Glomerular endothelial cell (primary cell): ENCODE results near the gene IGF2R. TPM values are rescaled to one million over a fixed set of nuclear protein-coding genes. Genes with fewer than 3 reads are reported as not detected.
A peak's percentile ranks its signal among the peaks of the same experiment; 100 is the strongest.
"Not testable (repeated sequence)": the region's sequence is repeated elsewhere in the genome, so short reads cannot be mapped to it uniquely, and the experiment has no call there.

ENCODE experiments used
- DNase-seq: peaks from one replicate; pipeline ENCODE4 v3.0.0-alpha.2; 2011; ENCODE audit warnings: low read depth, low spot score; ENCODE audit errors: extremely low read depth
- total RNA-seq: library from RNA; depleted of rRNA; stranded (reverse); fragments of >200 nt; gene quantifications from 2 replicates; pipeline ENCODE4 v1.2.3, GENCODE V29; 2015

Gene IGF2R
- total RNA-seq, 1 donor from 2014 or later, result 191 TPM

- no peak for DNase-seq
Observed at GRCh38 chr6:160133441-160134336, 164.8 kb downstream of the IGF2R start.

- not testable (repeated sequence) for DNase-seq
Observed at GRCh38 chr6:160134337-160134751, 165.5 kb downstream of the IGF2R start.

- no peak for DNase-seq
Observed at GRCh38 chr6:160134779-160135547, 166.1 kb downstream of the IGF2R start.

- DNase-seq, result no peak
Observed at GRCh38 chr6:160135907-160136655, 167.2 kb downstream of the IGF2R start.

- no peak for DNase-seq
Observed at GRCh38 chr6:160137130-160137988, 168.5 kb downstream of the IGF2R start.

- peak; percentile 4 for DNase-seq
Observed at GRCh38 chr6:160137989-160138835, 169.3 kb downstream of the IGF2R start.

- DNase-seq, result no peak
Observed at GRCh38 chr6:160138839-160139419, 170.0 kb downstream of the IGF2R start.

GRCh38 chr6:160139420-160139851 is 170.6 kb downstream of the IGF2R start:
- no peak for DNase-seq

GRCh38 chr6:160140493-160140892 is 171.6 kb downstream of the IGF2R start:
- not testable (repeated sequence) for DNase-seq

- no peak for DNase-seq
Observed at GRCh38 chr6:160141001-160141726, 172.3 kb downstream of the IGF2R start.

- DNase-seq, result no peak
Observed at GRCh38 chr6:160142115-160142715, 173.3 kb downstream of the IGF2R start.

- no peak for DNase-seq
Observed at GRCh38 chr6:160146454-160147145, 177.7 kb downstream of the IGF2R start.

- no peak for DNase-seq
Observed at GRCh38 chr6:160147146-160147536, 178.3 kb downstream of the IGF2R start.

- DNase-seq, result no peak
Observed at GRCh38 chr6:160154471-160154870, 185.6 kb downstream of the IGF2R start.

- no peak for DNase-seq
Observed at GRCh38 chr6:160156842-160157241, 188.0 kb downstream of the IGF2R start.

- DNase-seq, result no peak
Observed at GRCh38 chr6:160160450-160160849, 191.6 kb downstream of the IGF2R start.
